Gastroesophageal sphincter (tissue), 4 donors: ENCODE measurements around the gene HDLBP. TPM values are rescaled to one million over a fixed set of nuclear protein-coding genes. Genes with fewer than 3 reads are reported as not detected.
A peak's percentile ranks its signal among the peaks of the same experiment; 100 is the strongest.

Experiments used
- ATAC-seq: fragments of 150-250 bp; one replicate; pipeline ENCODE4 v1.9.1; 2016; ENCODE audit warnings: mild to moderate bottlenecking, moderate library complexity
- H3K27ac ChIP-seq, 4 donors: fragments of 200-600 bp; sonication (generic) in 3 of 4; 1 replicate in 3 of 4; 2 replicates in 1 of 4; pipeline ENCODE4 v1.5.1; 2016 to 2019
- H3K27me3 ChIP-seq: fragments of 200-600 bp; sonication (generic); one replicate; pipeline ENCODE4 v1.5.1; 2019
- H3K36me3 ChIP-seq, 2 donors: fragments of 200-600 bp; sonication (generic); one replicate each; pipeline ENCODE4 v1.5.1; 2019; ENCODE audit warnings: control low read depth in 1 of 2
- H3K4me1 ChIP-seq, 3 donors: fragments of 200-600 bp; sonication (generic); 1 replicate in 2 of 3; 2 replicates in 1 of 3; pipeline ENCODE4 v1.5.1; 2016 to 2019; ENCODE audit warnings: control low read depth in 2 of 3
- H3K4me3 ChIP-seq, 2 donors: fragments of 200-600 bp; sonication (generic); one replicate each; pipeline ENCODE4 v1.5.1; 2019; ENCODE audit warnings: mild to moderate bottlenecking in 1 of 2, moderate library complexity in 1 of 2
- H3K9me3 ChIP-seq, 3 donors: fragments of 200-600 bp; sonication (generic); one replicate each; pipeline ENCODE4 v1.5.1; 2017 to 2019; ENCODE audit warnings: control low read depth in 2 of 3
- EP300 ChIP-seq: sonication (generic); formaldehyde crosslinking; IDR thresholded peaks from one replicate; pipeline ENCODE4 v1.6.1; 2017; ENCODE audit warnings: antibody characterized with exemption, mild to moderate bottlenecking
- POLR2A ChIP-seq, 2 donors: fragments of 450-650 bp; IDR thresholded peaks; one replicate each; pipeline ENCODE4 v1.6.1; 2017; ENCODE audit warnings: antibody characterized with exemption in 2 of 2, mild to moderate bottlenecking in 2 of 2, moderate library complexity in 1 of 2
- POLR2AphosphoS5 ChIP-seq: sonication (generic); formaldehyde crosslinking; IDR thresholded peaks from one replicate; pipeline ENCODE4 v1.6.1; 2017; ENCODE audit warnings: antibody characterized with exemption
- WGBS, 2 donors: methylation state at CpG; one replicate each; pipeline ENCODE4 v1.1.5; 2018; ENCODE audit warnings: low coverage in 1 of 2; 5-methylcytosine and 5-hydroxymethylcytosine counted together
- total RNA-seq, 4 donors: library from RNA; depleted of rRNA; stranded (reverse); fragments of >200 nt; gene quantifications; one replicate each; pipeline ENCODE4 v1.1.0, GENCODE V29; 2016
- TF ChIP-seq, protein P1 (sequence below), 4 experiments: fragments of 200-600 bp in 2 of 4; fragments of 450-650 bp in 2 of 4; sonication (generic) in 1 of 4; IDR thresholded peaks; one replicate each; pipeline ENCODE4 v1.5.1; 2017 to 2019; ENCODE audit warnings: antibody characterized with exemption in 4 of 4, mild to moderate bottlenecking in 2 of 4, moderate library complexity in 2 of 4

The HDLBP gene
- total RNA-seq, 4 donors from 2014 or later: 279 to 367 (median 295) TPM

DNA sequence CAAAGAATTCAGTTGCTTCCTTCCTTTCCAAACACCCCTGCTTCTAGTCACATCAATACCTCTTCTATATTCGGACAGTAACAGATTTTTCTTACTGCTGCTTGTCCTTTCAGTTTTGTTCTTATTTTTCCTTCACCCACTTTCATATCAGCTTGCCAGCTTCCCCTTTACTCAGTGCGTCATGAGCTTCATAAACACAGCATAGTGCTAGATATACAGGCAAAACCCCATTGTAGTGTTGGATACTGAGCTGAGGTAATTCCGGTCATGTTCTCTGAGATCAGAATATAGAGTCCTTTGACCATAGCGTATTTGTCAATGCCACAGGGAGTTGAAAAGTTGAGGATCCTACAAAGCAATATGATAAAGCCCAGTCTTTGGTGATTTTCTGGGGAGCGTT is 43.0 kb upstream of the HDLBP start:
- H3K27ac ChIP-seq: no peak overlapping the region
- H3K9me3 ChIP-seq: no peaks in the 10 kb centered on the region
- no peak overlapping the region for H3K4me3 ChIP-seq
- peaks cover 0 to 44% (median 14%) of the 10 kb centered on the region in 3 donors for H3K4me1 ChIP-seq
- 72 to 75% methylated on average over 5 of the region's 5 CpGs for WGBS, 2 donors
- TF ChIP-seq EP300 (no peak), POLR2A (IDR thresholded peaks at IDR 0.05) (no peak), POLR2AphosphoS5 (no peak)
- TF ChIP-seq, protein P1, sequence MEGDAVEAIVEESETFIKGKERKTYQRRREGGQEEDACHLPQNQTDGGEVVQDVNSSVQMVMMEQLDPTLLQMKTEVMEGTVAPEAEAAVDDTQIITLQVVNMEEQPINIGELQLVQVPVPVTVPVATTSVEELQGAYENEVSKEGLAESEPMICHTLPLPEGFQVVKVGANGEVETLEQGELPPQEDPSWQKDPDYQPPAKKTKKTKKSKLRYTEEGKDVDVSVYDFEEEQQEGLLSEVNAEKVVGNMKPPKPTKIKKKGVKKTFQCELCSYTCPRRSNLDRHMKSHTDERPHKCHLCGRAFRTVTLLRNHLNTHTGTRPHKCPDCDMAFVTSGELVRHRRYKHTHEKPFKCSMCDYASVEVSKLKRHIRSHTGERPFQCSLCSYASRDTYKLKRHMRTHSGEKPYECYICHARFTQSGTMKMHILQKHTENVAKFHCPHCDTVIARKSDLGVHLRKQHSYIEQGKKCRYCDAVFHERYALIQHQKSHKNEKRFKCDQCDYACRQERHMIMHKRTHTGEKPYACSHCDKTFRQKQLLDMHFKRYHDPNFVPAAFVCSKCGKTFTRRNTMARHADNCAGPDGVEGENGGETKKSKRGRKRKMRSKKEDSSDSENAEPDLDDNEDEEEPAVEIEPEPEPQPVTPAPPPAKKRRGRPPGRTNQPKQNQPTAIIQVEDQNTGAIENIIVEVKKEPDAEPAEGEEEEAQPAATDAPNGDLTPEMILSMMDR (IDR thresholded peaks at IDR 0.05): no peak
- H3K36me3 ChIP-seq: peaks cover 0 to 13% of the 10 kb centered on the region in 2 donors
- no peak for ATAC-seq
- H3K27me3 ChIP-seq: no peaks in the 10 kb centered on the region

DNA sequence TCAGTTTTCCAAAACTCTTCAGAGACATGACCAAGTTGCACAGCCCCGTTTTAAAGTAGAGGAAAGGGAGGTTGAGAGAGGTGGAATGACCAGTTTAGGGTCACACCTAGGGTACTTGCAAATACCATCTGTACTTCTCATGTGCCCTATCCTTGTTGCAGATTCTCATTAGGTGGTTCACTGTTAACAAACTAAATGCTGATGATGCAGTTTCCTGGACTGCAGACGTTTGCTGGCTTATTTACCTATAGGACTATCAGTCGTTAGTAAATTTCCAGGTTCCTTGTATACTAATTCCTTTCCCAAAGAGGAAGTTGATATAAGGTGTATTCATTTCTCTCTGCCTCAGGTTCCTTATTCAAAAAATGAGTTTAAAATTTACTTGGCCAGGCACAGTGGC is 42.1 kb upstream of the HDLBP start:
- Histone ChIP-seq H3K36me3 (peaks cover 0 to 22% of the 10 kb centered on the region in 2 donors), H3K9me3 (no peaks in the 10 kb centered on the region), H3K4me1 (peaks cover 0 to 40% (median 14%) of the 10 kb centered on the region in 3 donors), H3K4me3 (no peak overlapping the region), H3K27me3 (no peaks in the 10 kb centered on the region), H3K27ac (no peak overlapping the region)
- TF ChIP-seq EP300 (no peak), POLR2AphosphoS5 (no peak), POLR2A (IDR thresholded peaks at IDR 0.05) (no peak)
- TF ChIP-seq, protein P1 (IDR thresholded peaks at IDR 0.05): no peak
- 44 to 75% methylated on average over 1 to 3 of the region's 3 CpGs for WGBS, 2 donors
- no peak for ATAC-seq

DNA sequence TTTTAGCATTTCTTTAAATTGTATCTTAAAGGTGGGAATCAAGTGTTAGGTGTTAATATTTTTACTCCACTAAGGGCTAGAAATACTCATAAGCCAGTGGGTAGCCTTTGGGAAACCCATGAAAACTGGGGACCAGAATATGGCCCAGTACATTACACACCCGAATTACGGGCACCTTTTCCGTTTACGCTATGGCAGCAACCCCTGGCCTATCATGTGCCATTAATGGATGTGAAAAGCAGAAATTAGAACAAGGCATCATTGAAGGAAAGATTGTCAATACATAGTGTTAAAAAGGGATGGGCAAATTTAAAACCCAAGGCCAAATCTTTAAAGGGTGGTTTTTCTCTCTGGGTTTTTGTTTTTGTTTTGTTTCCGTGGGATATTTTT is 41.4 kb upstream of the HDLBP start:
- H3K27ac ChIP-seq: peak overlapping the region in 3 of 4 donors; percentile 92 to 96 (median 95)
- H3K9me3 ChIP-seq: no peaks in the 10 kb centered on the region
- peaks cover 0 to 29% of the 10 kb centered on the region in 2 donors for H3K36me3 ChIP-seq
- TF ChIP-seq POLR2A (IDR thresholded peaks at IDR 0.05): no peak
- no peak for TF ChIP-seq POLR2AphosphoS5
- TF ChIP-seq, protein P1 (IDR thresholded peaks at IDR 0.05): no peak
- TF ChIP-seq EP300: no peak
- WGBS, 2 donors: 0 to 21% methylated on average over 4 to 5 of the region's 5 CpGs
- H3K27me3 ChIP-seq: no peaks in the 10 kb centered on the region
- peaks cover 0 to 40% (median 14%) of the 10 kb centered on the region in 3 donors for H3K4me1 ChIP-seq
- H3K4me3 ChIP-seq: peak overlapping the region; percentile 59 to 83
- ATAC-seq: no peak

DNA sequence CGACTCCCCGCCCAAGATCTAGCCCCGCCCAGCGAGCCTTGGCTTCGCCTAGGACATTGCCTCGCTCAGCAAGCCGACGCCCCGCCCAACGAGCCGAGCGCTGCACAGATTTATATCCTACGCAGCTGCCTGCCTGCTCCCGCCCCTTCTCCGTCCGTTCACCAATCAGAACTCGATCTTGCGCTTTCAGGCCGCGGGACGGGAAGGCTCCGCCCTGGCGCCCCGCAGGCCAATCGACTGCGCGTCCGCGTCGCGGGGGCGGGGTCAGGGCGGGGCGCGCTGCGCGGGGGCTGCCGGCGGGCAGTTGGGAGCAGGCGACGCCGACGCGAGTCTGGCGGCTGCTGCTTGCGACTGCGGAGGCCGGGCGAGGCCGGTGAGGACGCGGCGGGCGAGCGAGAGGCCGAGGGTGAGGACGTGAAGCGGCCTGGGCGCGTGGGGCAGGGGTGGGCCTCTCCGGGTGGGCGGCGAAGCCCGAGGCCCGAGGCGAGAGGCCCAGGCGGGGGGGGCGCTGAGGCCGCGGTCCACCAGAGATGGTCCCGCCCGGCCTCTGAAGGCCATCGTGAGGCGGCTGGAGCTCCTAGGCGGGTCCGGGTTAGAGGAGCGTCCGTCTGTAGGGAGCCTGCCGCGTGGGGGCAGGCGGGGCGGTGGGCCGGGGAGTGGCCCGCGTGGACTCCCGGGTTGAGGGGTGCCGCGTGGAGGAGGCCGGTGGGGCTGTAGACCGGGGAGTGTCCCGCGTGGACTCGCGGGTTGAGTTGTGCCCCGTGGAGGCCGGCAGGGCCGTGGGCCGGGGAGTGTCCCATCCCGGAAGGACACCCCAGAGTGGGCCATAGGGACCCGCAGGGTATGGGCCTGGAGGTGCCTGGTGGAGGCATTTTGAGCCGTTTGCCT is 40.8 kb upstream of the HDLBP start, which contains the start of gene FARP2:
Gene FARP2, plus strand, starts transcription at position 303 of the 888 bp plus-strand sequence. CDS start 16,823 bp downstream, outside the sequence.
- Histone ChIP-seq H3K27ac (peak within 1 kb of the TSS; percentile 66 to 96 (median 94)), H3K4me3 (peak within 1 kb of the TSS; percentile 59 to 83), H3K4me1 (peaks cover 0 to 40% (median 14%) of the 10 kb centered on the region in 3 donors), H3K9me3 (no peaks in the 10 kb centered on the region), H3K36me3 (peaks cover 0 to 35% of the 10 kb centered on the region in 2 donors), H3K27me3 (no peaks in the 10 kb centered on the region)
- WGBS, 2 donors: 0% methylated on average over 1 to 8 of the region's 101 CpGs
- TF ChIP-seq POLR2AphosphoS5: peak; percentile 40
- TF ChIP-seq POLR2A (IDR thresholded peaks at IDR 0.05): peak; percentile 77 to 83
- TF ChIP-seq, protein P1 (IDR thresholded peaks at IDR 0.05): no peak
- TF ChIP-seq EP300: no peak
- peak; percentile 96 for ATAC-seq
